Body of pancreas (tissue), 4 donors: Measurements from ENCODE around the gene S100A4. TPM values are rescaled to one million over a fixed set of nuclear protein-coding genes. Genes with fewer than 3 reads are reported as not detected.
A peak's percentile ranks its signal among the peaks of the same experiment; 100 is the strongest.

Experiments
- ATAC-seq: fragments of 150-250 bp; one replicate; pipeline ENCODE4 v1.9.1; 2016
- DNase-seq, 4 donors: peaks; one replicate each; pipeline ENCODE4 v3.0.0-alpha.2; 2019
- H3K27ac ChIP-seq, 4 donors: fragments of 200-600 bp; sonication (generic); 1 replicate in 3 of 4; 2 replicates in 1 of 4; pipeline versions ENCODE4 v1.5.1 to v1.6.1; 2016 to 2019; ENCODE audit warnings: mild to moderate bottlenecking in 1 of 4, mixed read lengths in 1 of 4, moderate library complexity in 1 of 4
- H3K27me3 ChIP-seq, 2 donors: fragments of 200-600 bp; sonication (generic); one replicate each; pipeline ENCODE4 v1.6.0; 2016; ENCODE audit warnings: mild to moderate bottlenecking in 1 of 2
- H3K36me3 ChIP-seq, 2 donors: fragments of 200-600 bp; sonication (generic); replicated peaks in 1 of 2; 2 replicates each; pipeline ENCODE4 v1.5.1; 2016; ENCODE audit warnings: low read depth in 2 of 2; ENCODE audit not compliant: insufficient read depth in 1 of 2
- H3K4me1 ChIP-seq: fragments of 200-600 bp; sonication (generic); one replicate; pipeline ENCODE4 v1.6.0; 2016
- H3K4me3 ChIP-seq, 2 donors: fragments of 200-600 bp; sonication (generic); 1 replicate in 1 of 2; 2 replicates in 1 of 2; pipeline ENCODE4 v1.5.1; 2016 to 2019
- H3K9me3 ChIP-seq, 3 donors: fragments of 200-600 bp; sonication (generic); 1 replicate in 2 of 3; 2 replicates in 1 of 3; pipeline ENCODE4 v1.5.1; 2016
- POLR2A ChIP-seq, 3 donors: fragments of 450-650 bp; IDR thresholded peaks; one replicate each; pipeline ENCODE4 v1.6.1; 2016; ENCODE audit warnings: antibody characterized with exemption in 3 of 3, mild to moderate bottlenecking in 2 of 3
- WGBS, 2 donors: methylation state at CpG; one replicate each; pipeline ENCODE4 v1.1.5; 2017; 5-methylcytosine and 5-hydroxymethylcytosine counted together
- intact Hi-C: fragments of 100-400 bp; cut with DNase I; formaldehyde crosslinking; loops from one replicate; pipeline ENCODE4 v1.15.1; 2023
- total RNA-seq, 2 donors: library from RNA; depleted of rRNA; stranded (reverse); fragments of >200 nt; gene quantifications; one replicate each; pipeline ENCODE4 v1.1.0, GENCODE V29; 2016
- TF ChIP-seq, protein P1 (sequence below), 7 experiments: fragments of 450-650 bp in 4 of 7; fragments of 200-600 bp in 3 of 7; sonication (generic) in 3 of 7; IDR thresholded peaks; one replicate each; pipeline ENCODE4 v1.5.1; 2016 to 2019; ENCODE audit warnings: antibody characterized with exemption in 7 of 7

Gene S100A4
- total RNA-seq, 2 donors from 2014 or later, result 49.5 to 81.7 TPM

DNA sequence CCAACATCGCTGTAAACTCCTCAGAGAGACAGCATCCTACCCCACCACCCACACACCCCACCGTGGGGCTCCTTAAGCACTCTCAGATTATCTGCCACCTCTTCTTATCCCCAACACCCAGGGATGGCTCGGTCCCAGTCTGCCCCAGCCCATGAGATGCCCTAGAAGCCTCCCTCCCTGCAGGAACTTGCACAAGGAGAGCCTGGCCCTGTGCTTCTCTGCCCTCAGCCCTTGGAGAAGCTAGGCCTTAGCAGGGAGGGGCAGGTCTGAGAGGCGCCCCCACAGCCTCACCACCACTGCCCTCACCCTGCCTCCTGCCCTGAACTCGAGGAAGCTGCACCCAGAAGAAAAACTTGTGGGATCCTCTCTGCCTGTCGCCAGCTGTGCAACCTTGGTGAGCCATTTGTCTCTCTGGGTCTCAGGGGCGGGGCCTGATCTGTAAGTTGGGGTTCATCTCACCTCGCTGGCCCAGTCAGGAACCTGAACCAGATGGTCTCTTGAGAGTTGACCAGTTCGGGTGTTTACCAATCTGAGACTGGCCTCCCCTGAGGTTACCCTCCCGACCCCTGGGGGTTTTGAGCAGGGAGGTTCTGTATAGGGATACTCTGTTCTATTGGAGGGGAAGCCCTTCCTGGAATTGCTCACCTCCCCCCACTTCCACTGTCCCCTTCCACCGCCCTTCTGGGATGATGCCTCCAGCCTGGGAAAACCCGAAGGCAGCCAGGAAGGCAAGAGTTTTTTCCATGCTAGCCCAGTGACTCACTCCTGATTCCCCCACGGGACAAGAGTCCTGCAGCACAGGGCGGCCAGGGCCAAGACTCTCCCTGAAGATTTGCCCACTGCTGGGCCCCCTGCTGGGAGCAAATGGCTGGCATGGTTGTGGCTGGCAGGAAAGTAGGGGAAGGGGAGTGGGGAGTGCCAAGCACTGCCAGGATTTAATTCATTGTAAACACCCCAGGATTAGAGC, 3.4 kb upstream of the S100A4 start, which contains the start of gene S100A3:
TSS of gene S100A3 (minus strand) at position 537 of the 967 bp plus-strand sequence. CDS start 773 bp downstream, outside the sequence.
- intact Hi-C loops, result no loop called here
- DNase-seq (peak in 3 of 4 donors; percentile 38 to 70 (median 61)), ATAC-seq (peak; percentile 51)
- H3K27me3 ChIP-seq, result no peaks in the 10 kb centered on the region
- H3K4me1 ChIP-seq, result peaks cover 47% of the 10 kb centered on the region
- no peak within 1 kb of the TSS for H3K4me3 ChIP-seq
- peak within 1 kb of the TSS in 1 of 4 donors; percentile 38 for H3K27ac ChIP-seq
- H3K9me3 ChIP-seq, result no peaks in the 10 kb centered on the region
- H3K36me3 ChIP-seq, result no peaks in the 10 kb centered on the region
- no peak for TF ChIP-seq POLR2A (IDR thresholded peaks at IDR 0.05)
- TF ChIP-seq, protein P1, sequence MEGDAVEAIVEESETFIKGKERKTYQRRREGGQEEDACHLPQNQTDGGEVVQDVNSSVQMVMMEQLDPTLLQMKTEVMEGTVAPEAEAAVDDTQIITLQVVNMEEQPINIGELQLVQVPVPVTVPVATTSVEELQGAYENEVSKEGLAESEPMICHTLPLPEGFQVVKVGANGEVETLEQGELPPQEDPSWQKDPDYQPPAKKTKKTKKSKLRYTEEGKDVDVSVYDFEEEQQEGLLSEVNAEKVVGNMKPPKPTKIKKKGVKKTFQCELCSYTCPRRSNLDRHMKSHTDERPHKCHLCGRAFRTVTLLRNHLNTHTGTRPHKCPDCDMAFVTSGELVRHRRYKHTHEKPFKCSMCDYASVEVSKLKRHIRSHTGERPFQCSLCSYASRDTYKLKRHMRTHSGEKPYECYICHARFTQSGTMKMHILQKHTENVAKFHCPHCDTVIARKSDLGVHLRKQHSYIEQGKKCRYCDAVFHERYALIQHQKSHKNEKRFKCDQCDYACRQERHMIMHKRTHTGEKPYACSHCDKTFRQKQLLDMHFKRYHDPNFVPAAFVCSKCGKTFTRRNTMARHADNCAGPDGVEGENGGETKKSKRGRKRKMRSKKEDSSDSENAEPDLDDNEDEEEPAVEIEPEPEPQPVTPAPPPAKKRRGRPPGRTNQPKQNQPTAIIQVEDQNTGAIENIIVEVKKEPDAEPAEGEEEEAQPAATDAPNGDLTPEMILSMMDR (IDR thresholded peaks at IDR 0.05), result peak in 1 of 7 experiments; percentile 35
- WGBS, 2 donors, result 55 to 63% methylated on average over 12 to 14 of the region's 14 CpGs

DNA sequence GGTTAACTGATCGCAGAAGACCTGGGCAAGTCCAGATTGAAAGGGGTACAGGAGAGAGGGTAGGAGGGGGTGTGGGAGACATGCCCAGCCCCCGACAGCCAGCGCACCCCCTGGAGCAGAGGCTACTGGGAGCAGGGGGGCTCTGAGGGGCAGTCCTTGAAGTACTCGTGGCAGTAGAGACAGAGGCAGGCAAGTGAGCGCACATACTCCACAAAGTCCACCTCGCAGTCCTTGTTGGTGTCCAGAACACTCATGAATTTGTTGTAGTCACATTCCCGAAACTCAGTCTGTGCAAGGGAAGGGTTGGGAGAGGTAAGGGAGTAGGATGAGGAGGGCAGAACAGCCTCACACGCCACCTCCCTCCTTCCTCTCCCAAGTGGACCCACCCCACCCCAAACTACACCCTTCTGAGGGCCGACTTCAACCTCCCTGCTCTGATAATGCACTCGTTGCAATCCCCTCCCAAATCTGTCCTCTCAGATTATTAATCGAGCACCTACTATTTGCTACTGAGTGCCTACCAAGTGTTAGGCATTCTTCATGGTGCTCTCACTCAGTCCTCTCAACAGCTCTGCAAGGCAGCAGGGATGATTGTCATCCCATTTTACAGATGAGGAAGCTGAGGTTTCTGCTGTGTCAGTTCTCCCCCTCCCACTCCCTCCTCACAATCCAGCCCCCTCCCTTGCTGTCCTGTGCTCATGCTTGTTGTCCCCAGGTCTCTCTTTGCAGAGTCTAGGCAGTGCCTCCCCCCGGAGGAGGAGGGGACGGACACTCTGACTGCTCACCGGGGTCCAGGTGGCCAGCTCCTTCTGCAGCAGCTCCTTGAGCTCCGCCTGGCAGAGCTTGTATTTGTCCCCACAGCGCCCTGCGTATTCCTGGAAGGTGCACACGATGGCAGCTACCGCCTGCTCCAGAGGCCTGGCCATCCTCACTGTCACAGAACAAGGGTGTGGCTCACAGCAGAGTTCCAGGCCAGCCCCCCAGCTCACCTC, 2.2 kb upstream of the S100A4 start:
- intact Hi-C loops, result no loop called here
- 82 to 93% methylated on average over 14 to 19 of the region's 19 CpGs for WGBS, 2 donors
- Histone ChIP-seq H3K4me3 (no peak overlapping the region), H3K27ac (no peak overlapping the region), H3K36me3 (no peaks in the 10 kb centered on the region), H3K27me3 (no peaks in the 10 kb centered on the region), H3K4me1 (peaks cover 43% of the 10 kb centered on the region), H3K9me3 (no peaks in the 10 kb centered on the region)
- ATAC-seq (no peak), DNase-seq (no peak)
- TF ChIP-seq POLR2A (IDR thresholded peaks at IDR 0.05), result no peak
- TF ChIP-seq, protein P1 (IDR thresholded peaks at IDR 0.05), result no peak

DNA sequence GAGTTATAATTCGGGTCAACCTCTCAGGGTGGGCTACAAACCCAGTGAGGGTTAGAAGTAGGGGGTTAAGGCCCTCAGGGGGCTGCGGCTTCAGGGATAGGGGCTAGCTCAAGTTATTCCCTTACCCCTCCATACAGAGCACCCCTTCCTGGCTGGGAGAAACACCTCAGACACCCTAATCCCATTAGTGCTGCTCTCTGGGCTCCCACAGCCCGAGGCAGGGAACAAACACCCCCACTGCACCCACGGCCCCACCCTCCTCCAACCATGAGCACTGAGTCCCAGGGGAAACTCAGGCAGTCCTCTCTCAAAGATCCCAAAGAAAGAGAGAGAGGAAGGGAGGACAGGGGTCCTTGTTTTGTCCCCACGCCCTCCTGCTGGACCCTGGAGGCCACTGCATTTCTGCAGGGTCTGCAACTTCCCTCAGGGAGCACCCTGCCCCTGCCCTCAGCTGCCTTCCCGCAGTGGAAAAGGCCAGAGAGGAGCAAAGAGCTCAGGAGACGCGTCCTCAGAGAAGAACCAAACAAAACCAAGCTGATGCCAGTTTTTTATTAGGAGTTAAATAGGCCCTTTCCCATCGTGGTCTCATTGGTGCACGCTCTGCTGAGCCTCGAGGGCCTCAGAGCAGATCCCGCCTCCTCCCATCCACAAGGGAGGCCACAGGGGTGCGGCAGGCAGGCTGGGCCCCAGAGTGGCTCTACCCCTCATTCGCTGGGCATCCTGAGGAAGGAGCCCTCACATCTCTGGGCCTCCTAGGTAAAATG, 1.4 kb upstream of the S100A4 start:
- Histone ChIP-seq H3K4me1 (peaks cover 43% of the 10 kb centered on the region), H3K27ac (no peak overlapping the region), H3K27me3 (no peaks in the 10 kb centered on the region), H3K36me3 (no peaks in the 10 kb centered on the region), H3K9me3 (no peaks in the 10 kb centered on the region), H3K4me3 (no peak overlapping the region)
- ATAC-seq (no peak), DNase-seq (no peak)
- TF ChIP-seq POLR2A (IDR thresholded peaks at IDR 0.05), result no peak
- TF ChIP-seq, protein P1 (IDR thresholded peaks at IDR 0.05), result no peak
- WGBS, 2 donors, result 71 to 81% methylated on average over 9 to 14 of the region's 14 CpGs
- intact Hi-C loops, result no loop called here

DNA sequence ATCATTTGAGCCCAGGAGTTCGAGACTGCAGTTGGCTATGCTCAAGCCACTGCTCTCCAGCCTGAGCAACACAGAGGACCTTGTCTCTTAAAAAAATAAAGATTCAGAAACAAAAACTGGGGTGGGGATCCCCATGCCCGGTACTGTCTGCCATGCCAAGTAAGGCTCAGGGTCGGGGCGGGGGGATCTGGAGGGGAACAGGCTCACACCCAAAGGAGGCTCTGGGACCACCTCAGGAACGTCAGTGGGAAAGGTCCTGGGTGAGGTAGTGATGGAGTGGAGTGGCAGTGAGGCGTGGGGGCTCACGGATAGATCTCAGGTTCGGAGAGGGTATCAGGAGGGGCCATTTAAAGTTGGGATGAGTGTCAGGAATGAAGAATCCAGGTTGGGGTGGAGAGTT, 765 bp upstream of the S100A4 start:
- intact Hi-C loops, result no loop called here
- Histone ChIP-seq H3K36me3 (no peaks in the 10 kb centered on the region), H3K4me1 (peaks cover 43% of the 10 kb centered on the region), H3K27ac (no peak overlapping the region), H3K4me3 (no peak overlapping the region), H3K27me3 (no peaks in the 10 kb centered on the region), H3K9me3 (no peaks in the 10 kb centered on the region)
- ATAC-seq (no peak), DNase-seq (no peak)
- TF ChIP-seq, protein P1 (IDR thresholded peaks at IDR 0.05), result no peak
- no peak for TF ChIP-seq POLR2A (IDR thresholded peaks at IDR 0.05)
- WGBS, 2 donors, result 84 to 92% methylated on average over 8 of the region's 8 CpGs
